CD4-positive, alpha-beta T cell (primary cell): ENCODE results near the gene OR10H5. TPM values are rescaled to one million over a fixed set of nuclear protein-coding genes. Genes with fewer than 3 reads are reported as not detected.
"Not testable (repeated sequence)": the region's sequence is repeated elsewhere in the genome, so short reads cannot be mapped to it uniquely, and the experiment has no call there.

Source experiments
- ATAC-seq: fragments of 200-7000 bp; cut with Tn5 transposase; one replicate; pipeline ENCODE4 v1.10.0; 2022; ENCODE audit warnings: mild to moderate bottlenecking; ENCODE audit not compliant: poor library complexity
- CTCF ChIA-PET: fragments of 350-600 bp; sonication (Branson Sonifier 250); formaldehyde crosslinking; loops from one replicate; lab custom pipeline; 2021; ENCODE audit warnings: antibody characterized with exemption, inconsistent platforms; lab: Charles Lee
- POLR2A ChIA-PET: fragments of 350-600 bp; sonication (Branson Sonifier 250); formaldehyde crosslinking; loops from one replicate; lab custom pipeline; 2021; ENCODE audit warnings: antibody characterized with exemption, inconsistent platforms; lab: Charles Lee
- DNase-seq, 14 experiments: peaks; one replicate each; pipeline ENCODE4 v3.0.0-alpha.2; 2013 to 2020; ENCODE audit warnings: mixed read lengths in 2 of 14
- H3K27ac ChIP-seq, 2 donors: one replicate each; pipeline versions ENCODE4 v1.5.1 to v1.7.0; 2013; ENCODE audit warnings: low read length in 2 of 2, low read depth in 1 of 2, mild to moderate bottlenecking in 1 of 2
- H3K27me3 ChIP-seq, 2 experiments: 1 replicate in 1 of 2; 2 replicates in 1 of 2; pipeline versions ENCODE4 v1.6.1 to v1.7.0; 2013; ENCODE audit warnings: low read length in 2 of 2, control low read depth in 1 of 2, mild to moderate bottlenecking in 1 of 2, moderate library complexity in 1 of 2; ENCODE audit not compliant: insufficient read depth in 2 of 2, control insufficient read depth in 1 of 2
- H3K36me3 ChIP-seq: one replicate; pipeline ENCODE4 v1.6.1; 2013; ENCODE audit warnings: low read length, control low read depth; ENCODE audit not compliant: insufficient read depth
- H3K4me1 ChIP-seq: one replicate; pipeline ENCODE4 v1.6.1; 2013; ENCODE audit warnings: low read length, control low read depth; ENCODE audit not compliant: insufficient read depth
- H3K4me3 ChIP-seq: one replicate; pipeline ENCODE4 v1.5.1; 2013; ENCODE audit warnings: mild to moderate bottlenecking, low read length, moderate library complexity
- H3K9me3 ChIP-seq, 2 experiments: 1 replicate in 1 of 2; 2 replicates in 1 of 2; pipeline versions ENCODE4 v1.6.1 to v1.7.0; 2013; ENCODE audit warnings: low read length in 2 of 2, mild to moderate bottlenecking in 2 of 2, control low read depth in 1 of 2, moderate library complexity in 1 of 2; ENCODE audit not compliant: control insufficient read depth in 1 of 2, insufficient read depth in 1 of 2
- H3K27ac Mint-ChIP-seq: one replicate; pipeline ENCODE4 v1.8.0; 2020; ENCODE audit warnings: mixed read lengths
- H3K27me3 Mint-ChIP-seq: one replicate; pipeline ENCODE4 v1.8.0; 2021; ENCODE audit warnings: mixed read lengths
- H3K36me3 Mint-ChIP-seq: one replicate; pipeline ENCODE4 v1.8.0; 2021; ENCODE audit warnings: low read depth, mixed read lengths
- H3K4me1 Mint-ChIP-seq: one replicate; pipeline ENCODE4 v1.8.0; 2021; ENCODE audit warnings: low read depth, mixed read lengths
- H3K4me3 Mint-ChIP-seq: one replicate; pipeline ENCODE4 v1.8.0; 2020; ENCODE audit warnings: mild to moderate bottlenecking, mixed read lengths
- H3K9me3 Mint-ChIP-seq: one replicate; pipeline ENCODE4 v1.8.0; 2020; ENCODE audit warnings: mixed read lengths
- intact Hi-C, 2 experiments: fragments of 100-400 bp; cut with DNase I in 1 of 2; cut with micrococcal nuclease in 1 of 2; formaldehyde crosslinking; loops; one replicate each; pipeline versions ENCODE4 v1.15.1 to v1.9.0; 2023 to 2025; cut with DNase I, micrococcal nuclease
- total RNA-seq, 174 experiments: library from RNA in 2 of 174; stranded (reverse) in 2 of 174; gene quantifications; one replicate each; pipeline ENCODE4 v1.2.3 and lab custom pipeline; 2021 to 2026
- TF ChIP-seq, protein P1 (sequence below): fragments of 200-600 bp; IDR thresholded peaks from one replicate; pipeline ENCODE4 v1.8.0; 2022; ENCODE audit warnings: antibody characterized with exemption, mild to moderate bottlenecking

Gene OR10H5
- total RNA-seq, 2 experiments from 2014 or later = not detected

DNA sequence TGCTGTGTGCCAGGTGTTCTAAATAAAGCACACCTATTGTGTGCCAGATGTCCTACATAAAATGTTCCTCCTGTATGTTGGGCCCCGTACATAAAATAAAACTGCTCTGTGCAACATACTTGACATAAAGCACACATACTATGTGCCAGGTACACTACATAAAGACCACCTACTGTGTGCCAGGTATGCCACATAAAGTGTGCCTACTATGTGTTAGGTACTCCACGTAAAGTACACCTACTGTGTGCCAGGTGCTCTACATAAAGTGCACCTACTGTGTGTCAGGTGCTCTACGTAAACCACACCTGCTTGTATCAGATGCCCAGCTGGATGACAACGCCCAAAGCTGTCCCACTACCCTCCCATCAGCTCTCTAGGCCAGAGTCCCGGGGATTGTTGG, 5.8 kb upstream of the OR10H5 start:
- H3K9me3 ChIP-seq = no peaks in the 10 kb centered on the region
- H3K27ac ChIP-seq = no peak overlapping the region
- Mint-ChIP-seq H3K27ac (no peak overlapping the region), H3K4me3 (no peak overlapping the region), H3K4me1 (peaks cover 8% of the 10 kb centered on the region), H3K36me3 (no peaks in the 10 kb centered on the region), H3K27me3 (peaks cover 6% of the 10 kb centered on the region), H3K9me3 (no peaks in the 10 kb centered on the region)
- TF ChIP-seq, protein P1, sequence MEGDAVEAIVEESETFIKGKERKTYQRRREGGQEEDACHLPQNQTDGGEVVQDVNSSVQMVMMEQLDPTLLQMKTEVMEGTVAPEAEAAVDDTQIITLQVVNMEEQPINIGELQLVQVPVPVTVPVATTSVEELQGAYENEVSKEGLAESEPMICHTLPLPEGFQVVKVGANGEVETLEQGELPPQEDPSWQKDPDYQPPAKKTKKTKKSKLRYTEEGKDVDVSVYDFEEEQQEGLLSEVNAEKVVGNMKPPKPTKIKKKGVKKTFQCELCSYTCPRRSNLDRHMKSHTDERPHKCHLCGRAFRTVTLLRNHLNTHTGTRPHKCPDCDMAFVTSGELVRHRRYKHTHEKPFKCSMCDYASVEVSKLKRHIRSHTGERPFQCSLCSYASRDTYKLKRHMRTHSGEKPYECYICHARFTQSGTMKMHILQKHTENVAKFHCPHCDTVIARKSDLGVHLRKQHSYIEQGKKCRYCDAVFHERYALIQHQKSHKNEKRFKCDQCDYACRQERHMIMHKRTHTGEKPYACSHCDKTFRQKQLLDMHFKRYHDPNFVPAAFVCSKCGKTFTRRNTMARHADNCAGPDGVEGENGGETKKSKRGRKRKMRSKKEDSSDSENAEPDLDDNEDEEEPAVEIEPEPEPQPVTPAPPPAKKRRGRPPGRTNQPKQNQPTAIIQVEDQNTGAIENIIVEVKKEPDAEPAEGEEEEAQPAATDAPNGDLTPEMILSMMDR = no peak
- H3K36me3 ChIP-seq = no peaks in the 10 kb centered on the region
- ATAC-seq (no peak), DNase-seq (no peak)
- ChIA-PET CTCF (no interaction called here), POLR2A (no interaction called here)
- intact Hi-C loops = no loop called here
- H3K27me3 ChIP-seq = peaks cover 0 to 4% of the 10 kb centered on the region in 2 experiments
- peaks cover 3% of the 10 kb centered on the region for H3K4me1 ChIP-seq
- no peak overlapping the region for H3K4me3 ChIP-seq

DNA sequence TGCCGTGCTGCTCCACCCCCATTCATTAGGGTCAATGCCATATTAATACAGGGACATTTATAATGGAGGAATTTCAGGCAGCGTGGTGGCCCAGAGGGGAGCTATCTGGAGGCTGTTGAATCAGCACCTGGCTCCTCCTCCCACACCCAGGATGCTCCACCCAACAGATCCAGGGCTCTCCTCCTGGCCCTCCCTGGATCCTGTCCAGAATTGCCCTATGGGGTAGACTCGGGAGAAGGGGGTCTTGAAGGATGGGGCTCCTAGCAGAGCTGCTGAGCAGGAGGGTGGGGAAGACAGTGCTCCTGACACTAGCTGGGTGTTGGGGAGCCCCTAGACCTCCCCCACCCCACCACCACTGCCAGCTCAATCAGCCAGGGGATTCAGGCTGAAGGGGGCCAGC, 5.2 kb upstream of the OR10H5 start:
- DNase-seq = no peak
- Mint-ChIP-seq H3K36me3 (no peaks in the 10 kb centered on the region), H3K27ac (no peak overlapping the region), H3K9me3 (no peaks in the 10 kb centered on the region), H3K27me3 (peaks cover 8% of the 10 kb centered on the region), H3K4me3 (no peak overlapping the region), H3K4me1 (peaks cover 8% of the 10 kb centered on the region)
- Histone ChIP-seq H3K9me3 (no peaks in the 10 kb centered on the region), H3K27ac (no peak overlapping the region), H3K27me3 (peaks cover 3% of the 10 kb centered on the region in 2 experiments), H3K36me3 (no peaks in the 10 kb centered on the region), H3K4me3 (no peak overlapping the region), H3K4me1 (peaks cover 3% of the 10 kb centered on the region)
- ChIA-PET POLR2A (no interaction called here), CTCF (no interaction called here)
- TF ChIP-seq, protein P1 = no peak
- intact Hi-C loops = no loop called here
- no peak for ATAC-seq

DNA sequence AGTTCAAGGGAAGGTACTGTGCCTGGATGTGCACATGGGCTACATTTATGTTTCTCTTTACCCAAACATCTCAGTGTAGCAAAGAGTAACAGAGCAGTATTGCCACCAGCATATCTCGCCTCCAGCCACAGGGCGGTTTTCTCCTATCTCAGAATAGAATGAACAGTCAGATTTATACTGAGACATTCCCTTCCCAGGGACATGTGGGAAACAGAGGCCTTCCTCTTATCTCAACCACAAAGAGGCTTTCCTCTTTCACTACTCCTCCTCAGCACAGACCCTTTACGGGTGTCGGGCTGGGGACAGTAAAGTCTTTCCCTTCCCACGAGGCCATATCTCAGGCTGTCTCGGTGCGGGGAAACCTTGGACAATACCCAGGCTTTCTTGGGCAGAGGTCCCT, 4.6 kb upstream of the OR10H5 start:
- CTCF ChIA-PET, POLR2A ChIA-PET, H3K4me3 Mint-ChIP-seq, H3K4me1 ChIP-seq, intact Hi-C loops, H3K4me3 ChIP-seq, H3K4me1 Mint-ChIP-seq, H3K36me3 ChIP-seq, H3K36me3 Mint-ChIP-seq, H3K27me3 ChIP-seq, H3K9me3 ChIP-seq, DNase-seq, H3K9me3 Mint-ChIP-seq, H3K27ac Mint-ChIP-seq, ATAC-seq, H3K27ac ChIP-seq: not testable (repeated sequence)
- H3K27me3 Mint-ChIP-seq = peaks cover 15% of the 10 kb centered on the region

DNA sequence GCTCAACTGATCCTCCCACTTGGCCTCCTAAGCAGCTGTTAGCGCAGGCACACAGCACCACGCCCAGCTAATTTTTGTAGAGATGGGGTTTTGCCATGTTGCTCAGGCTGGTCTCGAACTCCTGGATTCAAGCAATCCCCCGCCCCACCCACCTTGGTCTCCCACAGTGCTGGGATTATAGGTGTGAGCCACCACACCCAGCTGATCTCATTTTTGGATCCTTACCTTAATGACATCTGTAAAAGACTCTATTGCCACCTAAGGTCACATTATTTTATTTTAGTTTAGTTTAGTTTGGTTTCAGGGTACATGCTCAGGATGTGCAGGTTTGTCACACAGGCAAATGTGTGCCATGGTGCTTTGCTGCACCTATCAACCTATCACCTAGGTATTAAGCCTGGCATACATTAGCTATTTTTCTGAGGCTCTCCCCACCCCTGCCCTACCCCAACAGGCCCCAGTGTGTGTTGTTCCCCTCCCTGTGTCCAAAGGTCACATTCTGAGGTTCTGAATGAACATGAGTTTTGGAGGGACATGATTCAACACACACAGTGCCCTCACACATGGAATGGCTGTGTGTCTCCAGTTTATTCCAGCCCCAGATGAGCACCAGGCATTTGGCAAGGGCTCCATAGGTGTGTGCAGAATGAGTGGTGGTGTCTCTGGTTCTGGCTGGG, 1.3 kb downstream of the OR10H5 start:
- H3K27me3 Mint-ChIP-seq = peaks cover 33% of the 10 kb centered on the region
- Histone ChIP-seq H3K9me3 (no peaks in the 10 kb centered on the region), H3K4me3 (no peak overlapping the region), H3K36me3 (no peaks in the 10 kb centered on the region), H3K27ac (no peak overlapping the region), H3K27me3 (peaks cover 6 to 9% of the 10 kb centered on the region in 2 experiments), H3K4me1 (no peaks in the 10 kb centered on the region)
- POLR2A ChIA-PET = no interaction called here
- H3K27ac Mint-ChIP-seq = no peak overlapping the region
- no peak for DNase-seq
- CTCF ChIA-PET = no interaction called here
- no peaks in the 10 kb centered on the region for H3K4me1 Mint-ChIP-seq
- H3K9me3 Mint-ChIP-seq = no peaks in the 10 kb centered on the region
- TF ChIP-seq, protein P1 = no peak
- no peak overlapping the region for H3K4me3 Mint-ChIP-seq
- no peaks in the 10 kb centered on the region for H3K36me3 Mint-ChIP-seq
- ATAC-seq = no peak
- intact Hi-C loops = no loop called here
